ENCODE results near the gene TTC34.

The TTC34 gene

DNA sequence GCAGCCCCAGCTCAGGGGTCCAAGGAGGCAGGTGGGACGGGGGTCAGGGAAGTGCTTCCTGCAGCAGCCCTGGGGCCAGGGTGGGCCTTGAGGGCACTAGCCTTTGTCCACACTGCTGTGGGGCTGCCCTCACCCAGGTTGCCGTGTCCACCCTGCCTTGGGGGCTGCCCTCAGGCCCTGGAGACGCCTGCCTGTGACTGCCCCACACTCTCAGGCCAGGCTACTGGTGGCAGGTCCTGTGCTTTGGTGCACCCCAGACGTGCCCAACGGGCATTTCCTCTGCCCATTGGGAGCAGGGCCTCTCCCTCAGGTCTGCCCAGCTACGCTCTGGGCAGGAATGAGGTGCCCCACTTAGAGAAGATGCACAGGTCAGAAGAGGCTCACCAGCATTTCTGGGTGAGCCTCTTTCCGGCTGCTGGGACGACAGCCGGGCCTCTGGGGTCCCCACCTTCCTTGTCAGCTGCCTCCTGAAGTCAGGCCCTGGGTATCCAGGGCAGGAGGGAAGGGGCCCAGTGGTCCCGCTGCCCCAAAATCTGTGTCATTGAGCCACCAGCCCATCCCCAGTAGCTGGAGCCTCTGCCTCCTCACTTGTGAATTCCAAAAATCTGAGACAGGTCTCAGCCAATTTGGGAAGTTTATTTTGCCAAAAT is 166.0 kb downstream of the TTC34 start:
- no peak for TF ChIP-seq POLR2A (IDR thresholded peaks at IDR 0.05; ENCODE audit: low read depth, low read length)
- no peak for TF ChIP-seq TAF1 (IDR thresholded peaks at IDR 0.05; ENCODE audit: borderline replicate concordance, low read depth, low read length)
- TF ChIP-seq POLR2AphosphoS5 (IDR thresholded peaks at IDR 0.05; ENCODE audit: low read depth, low read length), result no peak
- FAIRE-seq, result no peak
- DNase-seq (ENCODE audit: insufficient read length), result no peak

- DNase-seq (ENCODE audit: insufficient read length) (no peak), FAIRE-seq (no peak)
- TF ChIP-seq POLR2AphosphoS5 (IDR thresholded peaks at IDR 0.05; ENCODE audit: low read depth, low read length), result no peak
- no peak for TF ChIP-seq POLR2A (IDR thresholded peaks at IDR 0.05; ENCODE audit: low read depth, low read length)
- TF ChIP-seq TAF1 (IDR thresholded peaks at IDR 0.05; ENCODE audit: borderline replicate concordance, low read depth, low read length), result no peak
Observed at GRCh38 chr1:2633936-2634491, 167.5 kb downstream of the TTC34 start.

DNA sequence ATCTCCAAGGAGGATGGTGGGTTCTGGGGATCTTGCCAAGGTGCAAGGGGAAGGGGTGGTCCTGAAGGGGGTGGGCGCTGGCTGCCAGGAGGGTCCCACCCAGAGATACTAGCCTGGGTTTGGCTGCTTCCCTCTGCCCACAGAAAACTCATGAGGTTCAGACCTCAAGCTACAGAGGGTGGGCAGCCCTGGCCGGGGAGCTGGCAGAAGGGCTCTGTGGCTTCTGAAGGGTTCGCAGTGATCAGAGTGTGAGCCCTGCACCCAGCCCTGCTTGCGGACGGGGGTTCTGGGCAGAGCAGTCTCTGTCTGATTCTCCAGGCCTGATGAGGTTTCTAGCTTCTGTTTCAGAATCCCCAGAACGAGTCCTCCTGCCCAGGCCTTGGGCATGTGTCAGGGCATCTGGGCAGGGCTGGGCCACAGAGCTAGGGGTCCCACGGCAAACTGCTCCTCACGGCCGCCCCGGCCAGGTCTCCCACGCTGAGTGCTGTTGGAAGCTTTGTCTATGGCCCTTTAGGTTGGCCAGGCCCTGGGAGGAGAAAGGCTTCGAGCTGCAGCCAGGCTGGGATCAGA is 168.0 kb downstream of the TTC34 start:
- TF ChIP-seq POLR2AphosphoS5 (IDR thresholded peaks at IDR 0.05; ENCODE audit: low read depth, low read length) (no peak), TAF1 (IDR thresholded peaks at IDR 0.05; ENCODE audit: borderline replicate concordance, low read depth, low read length) (no peak), POLR2A (IDR thresholded peaks at IDR 0.05; ENCODE audit: low read depth, low read length) (no peak)
- no peak for DNase-seq (ENCODE audit: insufficient read length)
- no peak for FAIRE-seq

DNA sequence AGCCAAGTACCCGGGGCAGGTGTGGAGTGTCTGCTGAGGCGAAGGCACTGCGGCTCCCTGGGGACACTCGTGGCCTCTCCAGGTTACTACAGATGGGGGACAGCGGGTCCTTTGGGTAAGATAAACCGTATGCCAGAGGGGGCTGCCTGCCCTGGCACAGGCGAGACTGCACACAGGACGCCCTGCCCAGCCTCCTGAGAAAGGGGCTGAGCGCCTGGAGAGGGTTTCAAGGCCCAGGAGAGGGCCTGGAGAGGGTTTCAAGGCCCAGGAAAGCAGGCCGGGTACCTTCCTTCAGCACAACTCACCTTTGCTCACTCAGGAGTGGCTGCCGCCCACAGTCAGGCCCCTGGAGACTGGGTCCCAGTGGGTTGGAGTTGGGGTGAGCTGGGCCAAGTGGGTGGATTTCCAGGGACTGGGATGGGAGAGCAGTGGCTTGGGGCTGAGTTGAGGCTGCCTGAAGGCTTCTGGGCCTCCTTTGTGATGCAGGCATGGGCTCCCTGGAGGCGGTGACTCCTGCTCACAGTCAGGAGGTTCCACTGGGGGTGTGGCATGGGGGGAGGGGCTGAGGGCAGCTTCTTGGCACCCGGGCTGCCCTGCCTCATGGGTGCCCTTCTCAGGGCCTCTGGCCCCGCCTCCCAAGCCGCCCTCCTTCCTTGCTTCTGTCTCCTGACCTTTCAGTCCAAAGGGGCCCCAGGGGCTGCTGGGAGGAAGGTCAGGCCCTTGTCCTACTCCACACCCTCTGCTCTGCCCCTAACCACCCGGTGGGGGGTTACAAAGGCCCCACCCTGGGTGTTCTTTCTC is 168.7 kb downstream of the TTC34 start, which contains the start of gene MMEL1:
MMEL1 (minus strand) TSS at position 456 of the 801 bp plus-strand sequence. CDS start 3,532 bp downstream, outside the sequence.
- TF ChIP-seq TAF1 (IDR thresholded peaks at IDR 0.05; ENCODE audit: borderline replicate concordance, low read depth, low read length), result no peak
- no peak for TF ChIP-seq POLR2AphosphoS5 (IDR thresholded peaks at IDR 0.05; ENCODE audit: low read depth, low read length)
- no peak for TF ChIP-seq POLR2A (IDR thresholded peaks at IDR 0.05; ENCODE audit: low read depth, low read length)
- DNase-seq (ENCODE audit: insufficient read length) (no peak), FAIRE-seq (no peak)

- DNase-seq (ENCODE audit: insufficient read length) (no peak), FAIRE-seq (no peak)
- no peak for TF ChIP-seq TAF1 (IDR thresholded peaks at IDR 0.05; ENCODE audit: borderline replicate concordance, low read depth, low read length)
Observed at GRCh38 chr1:2632051-2632430, 169.5 kb downstream of the TTC34 start.

GRCh38 chr1:2631136-2632050 is 170.1 kb downstream of the TTC34 start:
- TF ChIP-seq TAF1 (IDR thresholded peaks at IDR 0.05; ENCODE audit: borderline replicate concordance, low read depth, low read length) (no peak), POLR2A (IDR thresholded peaks at IDR 0.05; ENCODE audit: low read depth, low read length) (no peak), POLR2AphosphoS5 (IDR thresholded peaks at IDR 0.05; ENCODE audit: low read depth, low read length) (no peak)
- DNase-seq (ENCODE audit: insufficient read length) (no peak), FAIRE-seq (no peak)

- no peak for FAIRE-seq
- no peak for TF ChIP-seq POLR2AphosphoS5 (IDR thresholded peaks at IDR 0.05; ENCODE audit: low read depth, low read length)
- TF ChIP-seq TAF1 (IDR thresholded peaks at IDR 0.05; ENCODE audit: borderline replicate concordance, low read depth, low read length), result no peak
- TF ChIP-seq POLR2A (IDR thresholded peaks at IDR 0.05; ENCODE audit: low read depth, low read length), result no peak
- DNase-seq (ENCODE audit: insufficient read length), result no peak
Observed at GRCh38 chr1:2630498-2631135, 170.9 kb downstream of the TTC34 start.

- no peak for FAIRE-seq
- no peak for TF ChIP-seq POLR2A (IDR thresholded peaks at IDR 0.05; ENCODE audit: low read depth, low read length)
- TF ChIP-seq TAF1 (IDR thresholded peaks at IDR 0.05; ENCODE audit: borderline replicate concordance, low read depth, low read length), result no peak
- TF ChIP-seq POLR2AphosphoS5 (IDR thresholded peaks at IDR 0.05; ENCODE audit: low read depth, low read length), result no peak
- no peak for DNase-seq (ENCODE audit: insufficient read length)
Observed at GRCh38 chr1:2629627-2630497, 171.6 kb downstream of the TTC34 start.

DNA sequence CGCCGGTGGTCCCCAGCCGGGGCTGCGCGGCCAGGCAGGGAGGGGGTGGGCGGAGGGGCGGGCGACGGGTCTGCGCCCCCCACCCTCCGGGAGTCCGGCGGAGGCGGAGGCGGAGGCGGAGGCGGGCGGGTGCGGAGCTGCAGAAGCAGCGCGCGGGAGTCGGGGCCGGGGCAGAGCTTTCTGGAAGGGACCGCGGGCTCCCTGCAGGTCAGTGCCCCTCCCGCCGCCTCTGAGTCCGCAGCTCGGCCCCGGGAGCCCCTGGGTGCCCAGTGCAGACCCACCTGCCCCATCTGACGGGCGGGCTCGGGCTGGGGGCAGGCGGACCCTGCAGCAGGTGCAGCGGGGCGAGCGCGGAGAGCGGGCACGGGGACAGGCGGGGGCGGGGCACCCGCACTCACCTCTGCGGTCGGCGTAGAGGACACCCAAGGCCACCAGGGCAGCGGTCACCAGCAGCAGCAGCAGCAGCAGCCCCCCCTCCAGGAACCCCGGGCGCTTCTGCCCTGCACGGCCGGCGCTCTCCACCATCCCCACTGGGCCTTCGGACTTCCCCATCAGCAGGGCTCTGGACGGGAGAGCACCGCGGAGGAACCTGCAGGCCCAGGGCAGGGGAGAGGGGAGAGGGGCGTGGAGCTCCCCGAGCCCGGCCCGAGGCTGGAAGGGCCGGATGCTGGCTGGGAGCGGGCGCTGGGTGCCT is 172.4 kb downstream of the TTC34 start:
- TF ChIP-seq POLR2AphosphoS5 (IDR thresholded peaks at IDR 0.05; ENCODE audit: low read depth, low read length) (no peak), POLR2A (IDR thresholded peaks at IDR 0.05; ENCODE audit: low read depth, low read length) (no peak), TAF1 (IDR thresholded peaks at IDR 0.05; ENCODE audit: borderline replicate concordance, low read depth, low read length) (no peak)
- FAIRE-seq (no peak), DNase-seq (ENCODE audit: insufficient read length) (no peak)

Measured in GM12892 (cell line).